LNCaP clone FGC (cell line): ENCODE measurements around the gene GAB2.

ENCODE experiments used
- DNase-seq: peaks from one replicate; pipeline ENCODE4 v3.0.0-alpha.2; 2011; ENCODE audit warnings: low read depth
- H3K4me3 ChIP-seq: 2 replicates; pipeline ENCODE4 v1.5.1; 2011; ENCODE audit warnings: mild to moderate bottlenecking, low read depth, low read length, control low read depth
- CTCF ChIP-seq: IDR thresholded peaks from 2 replicates; pipeline ENCODE4 v1.5.1; 2012; ENCODE audit warnings: mild to moderate bottlenecking; ENCODE audit not compliant: control insufficient read depth, insufficient read depth; ENCODE audit errors: extremely low read depth

GAB2 gene

GRCh38 chr11:78345450-78345849, 72.2 kb downstream of the GAB2 start:
- DNase-seq, result no peak
- no peak for TF ChIP-seq CTCF
- H3K4me3 ChIP-seq, result no peak overlapping the region

GRCh38 chr11:78344676-78345075, 72.9 kb downstream of the GAB2 start:
- H3K4me3 ChIP-seq, result no peak overlapping the region
- DNase-seq, result no peak
- no peak for TF ChIP-seq CTCF

DNA sequence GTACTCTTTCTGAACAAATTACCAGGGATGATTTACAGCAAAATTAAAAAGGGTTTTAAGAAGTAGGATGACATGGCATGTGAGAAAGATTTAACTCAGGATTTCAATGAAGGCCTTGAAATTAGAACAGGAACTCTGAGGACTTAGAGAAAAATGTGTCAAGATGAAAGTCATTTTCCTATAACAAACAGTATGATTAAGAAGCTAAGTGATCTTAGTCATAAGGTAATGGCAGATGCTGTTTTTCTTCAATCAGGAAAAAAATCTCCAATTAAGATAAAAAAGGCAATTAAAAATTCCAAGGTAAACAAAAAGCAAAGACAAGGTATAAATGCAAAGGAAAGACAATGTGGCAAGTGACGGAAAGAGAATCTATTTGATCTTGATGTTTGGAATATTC, 73.5 kb downstream of the GAB2 start:
- no peak for TF ChIP-seq CTCF
- DNase-seq, result no peak

DNA sequence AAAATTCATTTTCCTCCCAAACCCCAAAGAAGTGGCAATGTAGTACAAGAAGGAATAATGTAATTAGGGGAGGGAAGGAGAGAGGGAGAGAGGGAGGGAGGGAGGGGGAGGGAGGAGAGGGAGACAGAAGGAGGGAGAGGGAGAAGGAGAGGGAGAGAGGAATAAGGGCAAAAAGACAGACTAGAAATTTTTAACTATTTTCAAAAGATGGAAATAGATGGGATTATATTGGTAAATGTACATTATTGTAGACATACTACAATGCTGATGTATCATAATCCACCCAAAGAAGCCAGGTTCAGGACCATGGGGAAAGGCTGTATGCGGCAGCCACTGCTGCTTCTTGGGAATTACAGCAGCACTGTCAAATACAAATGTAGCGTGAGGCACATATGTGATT, 74.3 kb downstream of the GAB2 start:
- TF ChIP-seq CTCF, result no peak
- no peak for DNase-seq
- H3K4me3 ChIP-seq, result no peak overlapping the region

More for the DNA sequence above, 73.5 kb downstream of the GAB2 start:
- no peak overlapping the region for H3K4me3 ChIP-seq

GRCh38 chr11:78341841-78342240, 75.8 kb downstream of the GAB2 start:
- no peak for DNase-seq
- no peak overlapping the region for H3K4me3 ChIP-seq

GRCh38 chr11:78340530-78340929, 77.1 kb downstream of the GAB2 start:
- no peak for TF ChIP-seq CTCF
- DNase-seq, result no peak
- no peak overlapping the region for H3K4me3 ChIP-seq

More at GRCh38 chr11:78341841-78342240, 75.8 kb downstream of the GAB2 start:
- no peak for TF ChIP-seq CTCF

DNA sequence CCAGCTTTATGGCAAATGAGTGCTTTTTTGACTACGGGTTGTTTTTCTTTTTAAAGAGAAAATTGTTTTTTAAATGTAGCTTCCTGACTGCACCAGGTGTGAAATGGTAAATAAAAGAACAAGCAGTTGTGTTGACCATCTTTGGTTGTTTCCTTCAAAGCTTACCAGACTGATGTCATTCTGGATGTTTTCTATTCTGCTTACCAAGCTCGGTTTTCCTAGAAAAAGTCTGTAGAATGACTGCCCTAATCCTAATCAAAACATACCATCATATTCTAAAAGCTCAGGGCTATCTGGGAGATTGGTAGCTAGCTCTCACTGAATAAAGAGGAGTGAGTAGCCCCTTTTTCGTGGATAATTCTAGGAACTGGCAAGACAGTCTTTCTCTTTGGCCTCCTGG, 77.7 kb downstream of the GAB2 start:
- no peak overlapping the region for H3K4me3 ChIP-seq
- no peak for TF ChIP-seq CTCF
- DNase-seq, result no peak
